Glutamatergic neuron (in vitro differentiated cells): ENCODE measurements around the gene CAMTA1. TPM values are rescaled to one million over a fixed set of nuclear protein-coding genes. Genes with fewer than 3 reads are reported as not detected.
"Not testable (repeated sequence)": the region's sequence is repeated elsewhere in the genome, so short reads cannot be mapped to it uniquely, and the experiment has no call there.

Experiments used
- DNase-seq: peaks from one replicate; pipeline ENCODE4 v3.0.0; 2022
- H3K27ac Mint-ChIP-seq: one replicate; pipeline ENCODE4 v1.8.0; 2020; ENCODE audit warnings: mild to moderate bottlenecking, mixed read lengths, inconsistent platforms; ENCODE audit not compliant: unreplicated experiment
- H3K27me3 Mint-ChIP-seq: one replicate; pipeline ENCODE4 v1.8.0; 2020; ENCODE audit warnings: mild to moderate bottlenecking, moderate library complexity, mixed read lengths, inconsistent platforms; ENCODE audit not compliant: unreplicated experiment
- H3K36me3 Mint-ChIP-seq: one replicate; pipeline ENCODE4 v1.8.0; 2020; ENCODE audit warnings: mild to moderate bottlenecking, mixed read lengths, inconsistent platforms; ENCODE audit not compliant: unreplicated experiment
- H3K4me1 Mint-ChIP-seq: one replicate; pipeline ENCODE4 v1.8.0; 2020; ENCODE audit warnings: mild to moderate bottlenecking, low read depth, mixed read lengths, inconsistent platforms; ENCODE audit not compliant: unreplicated experiment
- H3K4me3 Mint-ChIP-seq: one replicate; pipeline ENCODE4 v1.8.0; 2020; ENCODE audit warnings: mild to moderate bottlenecking, mixed read lengths, inconsistent platforms; ENCODE audit not compliant: unreplicated experiment
- H3K9me3 Mint-ChIP-seq: one replicate; pipeline ENCODE4 v1.8.0; 2020; ENCODE audit warnings: mild to moderate bottlenecking, moderate library complexity, mixed read lengths, inconsistent platforms; ENCODE audit not compliant: unreplicated experiment
- total RNA-seq: library from RNA; stranded (reverse); fragmentation: NEBNext Ultra II Directional; extraction: Animal tissue kit (Norgen Biotek cat#: 25700); gene quantifications from one replicate; pipeline ENCODE4 v1.2.1, GENCODE V29; 2021; ENCODE audit not compliant: unreplicated experiment
- TF ChIP-seq, protein P1 (sequence below): fragments of 200-600 bp; sonication (generic); IDR thresholded peaks from one replicate; pipeline ENCODE4 v1.5.0; 2021; ENCODE audit not compliant: partially characterized antibody, unreplicated experiment

The CAMTA1 gene
- total RNA-seq, 1 donor from 2014 or later: 77.2 TPM

DNA sequence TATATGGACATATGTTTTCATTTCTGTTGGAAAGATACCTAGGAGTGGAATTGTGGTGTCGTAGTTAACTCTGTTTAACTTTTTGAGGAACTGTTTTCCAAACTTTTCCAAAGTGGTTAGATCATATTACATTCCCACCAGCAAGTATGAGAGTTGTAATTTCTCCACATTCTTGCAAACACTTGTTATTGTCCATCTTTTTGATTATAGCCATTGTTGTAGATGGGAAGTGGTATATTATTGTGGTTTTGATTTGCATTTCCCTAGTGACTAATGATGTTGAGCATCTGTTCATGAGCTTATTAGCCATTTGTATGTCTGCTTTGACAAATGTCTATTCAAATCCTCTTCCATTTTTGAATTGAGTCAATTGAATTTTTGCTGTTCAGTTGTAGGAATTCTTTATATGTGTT is 19.8 kb downstream of the CAMTA1 start:
- H3K9me3 Mint-ChIP-seq: no peaks in the 10 kb centered on the region
- H3K27me3 Mint-ChIP-seq: no peaks in the 10 kb centered on the region
- no peaks in the 10 kb centered on the region for H3K36me3 Mint-ChIP-seq
- TF ChIP-seq, protein P1, sequence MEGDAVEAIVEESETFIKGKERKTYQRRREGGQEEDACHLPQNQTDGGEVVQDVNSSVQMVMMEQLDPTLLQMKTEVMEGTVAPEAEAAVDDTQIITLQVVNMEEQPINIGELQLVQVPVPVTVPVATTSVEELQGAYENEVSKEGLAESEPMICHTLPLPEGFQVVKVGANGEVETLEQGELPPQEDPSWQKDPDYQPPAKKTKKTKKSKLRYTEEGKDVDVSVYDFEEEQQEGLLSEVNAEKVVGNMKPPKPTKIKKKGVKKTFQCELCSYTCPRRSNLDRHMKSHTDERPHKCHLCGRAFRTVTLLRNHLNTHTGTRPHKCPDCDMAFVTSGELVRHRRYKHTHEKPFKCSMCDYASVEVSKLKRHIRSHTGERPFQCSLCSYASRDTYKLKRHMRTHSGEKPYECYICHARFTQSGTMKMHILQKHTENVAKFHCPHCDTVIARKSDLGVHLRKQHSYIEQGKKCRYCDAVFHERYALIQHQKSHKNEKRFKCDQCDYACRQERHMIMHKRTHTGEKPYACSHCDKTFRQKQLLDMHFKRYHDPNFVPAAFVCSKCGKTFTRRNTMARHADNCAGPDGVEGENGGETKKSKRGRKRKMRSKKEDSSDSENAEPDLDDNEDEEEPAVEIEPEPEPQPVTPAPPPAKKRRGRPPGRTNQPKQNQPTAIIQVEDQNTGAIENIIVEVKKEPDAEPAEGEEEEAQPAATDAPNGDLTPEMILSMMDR: no peak
- H3K4me1 Mint-ChIP-seq: peaks cover 29% of the 10 kb centered on the region
- H3K4me3 Mint-ChIP-seq: no peak overlapping the region
- no peak overlapping the region for H3K27ac Mint-ChIP-seq
- DNase-seq: no peak

DNA sequence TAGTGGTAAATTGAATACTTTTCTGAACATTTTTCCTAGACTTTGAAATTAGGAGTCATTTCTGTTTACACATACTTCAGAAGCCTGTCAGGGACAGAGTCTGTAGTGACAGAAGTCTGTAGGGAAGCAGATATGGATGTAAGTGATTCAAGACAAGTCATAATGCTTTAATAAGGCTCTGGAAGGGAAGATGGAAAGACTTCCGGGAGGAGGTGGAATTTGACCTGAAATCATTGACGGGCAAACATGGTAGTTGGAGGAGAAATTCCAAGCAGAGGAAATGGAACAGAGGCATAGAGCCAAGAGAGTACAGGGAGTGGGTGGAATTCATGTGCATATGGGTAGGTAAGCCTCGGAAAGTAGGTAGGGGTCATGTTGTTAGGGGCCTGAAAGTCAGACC is 22.5 kb downstream of the CAMTA1 start:
- no peaks in the 10 kb centered on the region for H3K9me3 Mint-ChIP-seq
- no peaks in the 10 kb centered on the region for H3K36me3 Mint-ChIP-seq
- H3K27me3 Mint-ChIP-seq: no peaks in the 10 kb centered on the region
- peaks cover 10% of the 10 kb centered on the region for H3K4me1 Mint-ChIP-seq
- TF ChIP-seq, protein P1: no peak
- no peak overlapping the region for H3K4me3 Mint-ChIP-seq
- DNase-seq: no peak
- H3K27ac Mint-ChIP-seq: no peak overlapping the region

DNA sequence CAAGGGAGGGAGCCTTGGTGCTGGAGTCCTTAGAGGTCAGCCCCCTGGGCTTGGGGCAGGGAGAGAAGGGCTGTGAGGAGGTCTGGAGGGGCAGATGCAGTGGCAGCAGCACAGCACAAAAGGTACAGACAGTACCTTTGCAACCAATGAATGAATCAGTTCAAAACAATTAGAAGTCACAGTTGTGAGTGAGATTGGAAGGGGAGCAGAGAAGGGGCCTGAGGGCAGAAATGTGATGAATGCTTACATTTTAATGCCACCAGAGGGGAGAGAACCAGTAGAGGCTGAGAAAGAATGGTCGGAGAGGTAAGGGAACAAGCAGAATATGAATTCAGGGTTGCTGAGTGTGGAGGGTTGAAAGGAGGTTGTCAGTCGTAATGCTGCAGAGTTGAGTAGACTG is 24.2 kb downstream of the CAMTA1 start:
- TF ChIP-seq, protein P1: no peak
- no peak for DNase-seq
- H3K4me3 Mint-ChIP-seq: no peak overlapping the region
- H3K9me3 Mint-ChIP-seq: no peaks in the 10 kb centered on the region
- no peaks in the 10 kb centered on the region for H3K36me3 Mint-ChIP-seq
- no peaks in the 10 kb centered on the region for H3K27me3 Mint-ChIP-seq
- H3K4me1 Mint-ChIP-seq: peaks cover 10% of the 10 kb centered on the region
- no peak overlapping the region for H3K27ac Mint-ChIP-seq

DNA sequence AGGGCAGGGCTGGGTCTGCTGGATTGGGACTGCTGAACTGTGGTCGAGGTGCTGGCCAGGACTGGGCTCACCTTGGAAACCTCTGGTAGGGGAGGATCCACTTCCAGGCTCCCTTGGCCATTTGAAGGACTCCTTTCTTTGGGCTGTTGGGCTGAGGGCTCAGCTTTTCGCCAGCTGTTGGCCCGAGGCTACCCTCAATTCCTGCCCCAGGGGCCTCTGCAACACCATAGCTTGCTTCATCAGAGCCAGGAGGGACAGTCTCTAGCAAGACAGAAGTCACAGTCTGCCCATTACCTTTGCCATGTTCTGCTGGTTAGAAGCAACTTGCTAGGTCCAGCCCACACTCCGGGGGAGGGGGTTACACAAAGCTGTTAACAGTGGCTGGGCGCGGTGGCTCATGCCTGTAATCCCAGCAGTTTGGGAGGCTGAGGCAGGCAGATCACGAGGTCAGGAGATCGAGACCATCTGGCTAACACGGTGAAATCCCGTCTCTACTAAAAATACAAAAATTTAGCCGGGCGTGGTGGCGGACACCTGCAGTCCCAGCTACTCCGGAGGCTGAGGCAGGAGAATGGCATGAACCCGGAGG is 25.0 kb downstream of the CAMTA1 start:
- H3K4me1 Mint-ChIP-seq, H3K27ac Mint-ChIP-seq, H3K9me3 Mint-ChIP-seq, H3K36me3 Mint-ChIP-seq, H3K27me3 Mint-ChIP-seq, H3K4me3 Mint-ChIP-seq, DNase-seq: not testable (repeated sequence)

DNA sequence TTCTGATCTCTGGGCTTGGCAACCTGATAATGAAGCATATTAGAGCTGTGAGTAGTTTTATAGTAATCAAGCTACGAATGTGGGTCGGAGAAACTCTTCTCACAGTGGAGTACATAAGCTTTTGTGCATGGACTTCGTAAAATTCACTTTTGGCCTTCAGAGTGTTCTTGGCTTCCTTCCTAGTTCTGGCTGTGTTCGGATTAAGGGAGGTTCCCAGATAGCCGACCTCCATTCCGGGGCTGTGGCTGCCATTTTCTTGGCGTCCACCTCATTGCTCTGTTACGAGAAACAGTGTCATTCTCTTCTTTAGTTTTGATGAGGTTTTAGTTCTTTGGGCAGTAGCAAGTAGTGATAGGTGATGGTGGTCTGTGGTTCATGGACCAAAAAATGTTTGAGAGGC is 26.3 kb downstream of the CAMTA1 start:
- no peak for DNase-seq
- H3K27ac Mint-ChIP-seq: no peak overlapping the region

More for the DNA sequence above, 26.3 kb downstream of the CAMTA1 start:
- Mint-ChIP-seq H3K36me3 (no peaks in the 10 kb centered on the region), H3K4me3 (no peak overlapping the region), H3K9me3 (no peaks in the 10 kb centered on the region), H3K27me3 (no peaks in the 10 kb centered on the region), H3K4me1 (no peaks in the 10 kb centered on the region)
- TF ChIP-seq, protein P1: no peak
